TTC549 (cell line): ENCODE results near the gene WNT5B.
"Not testable (repeated sequence)": the region's sequence is repeated elsewhere in the genome, so short reads cannot be mapped to it uniquely, and the experiment has no call there.

Experiments used
- FAIRE-seq: peaks from 2 replicates; lab custom pipeline; 2012; peaks lifted over from hg19 to GRCh38; lab: Jason Lieb, UNC

Gene WNT5B

GRCh38 chr12:1691123-1692007, 62.3 kb downstream of the WNT5B start:
- no peak for FAIRE-seq

GRCh38 chr12:1692226-1692625, 63.2 kb downstream of the WNT5B start:
- no peak for FAIRE-seq

GRCh38 chr12:1692895-1693610, 64.0 kb downstream of the WNT5B start:
- FAIRE-seq, result no peak

- not testable (repeated sequence) for FAIRE-seq
Measured at GRCh38 chr12:1695097-1695496, 66.1 kb downstream of the WNT5B start.

GRCh38 chr12:1695886-1696670, 67.0 kb downstream of the WNT5B start:
- FAIRE-seq, result no peak

- no peak for FAIRE-seq
Measured at GRCh38 chr12:1696800-1697199, 67.8 kb downstream of the WNT5B start.
